Uterus (tissue), 4 donors: ENCODE data around the gene ERG. TPM values are rescaled to one million over a fixed set of nuclear protein-coding genes. Genes with fewer than 3 reads are reported as not detected.

Source experiments
- DNase-seq, 2 donors: peaks; one replicate each; pipeline ENCODE4 v3.0.0-alpha.2; 2019 to 2020
- H3K27ac ChIP-seq, 2 donors: fragments of 200-600 bp; sonication (generic); 1 replicate in 1 of 2; 2 replicates in 1 of 2; pipeline ENCODE4 v1.5.1; 2016 to 2018
- H3K27me3 ChIP-seq, 2 donors: fragments of 200-600 bp; sonication (generic); one replicate each; pipeline ENCODE4 v1.5.1; 2018 to 2019; ENCODE audit warnings: control low read depth in 1 of 2
- H3K36me3 ChIP-seq, 2 donors: fragments of 200-600 bp; sonication (generic); one replicate each; pipeline ENCODE4 v1.5.1; 2019; ENCODE audit warnings: control low read depth in 1 of 2
- H3K4me1 ChIP-seq, 2 donors: fragments of 200-600 bp; sonication (generic); one replicate each; pipeline ENCODE4 v1.5.1; 2018 to 2019; ENCODE audit warnings: control low read depth in 1 of 2
- H3K4me3 ChIP-seq, 2 donors: fragments of 200-600 bp; sonication (generic); 1 replicate in 1 of 2; 2 replicates in 1 of 2; pipeline ENCODE4 v1.5.1; 2018 to 2019; ENCODE audit warnings: mild to moderate bottlenecking in 1 of 2
- H3K9me3 ChIP-seq, 2 donors: fragments of 200-600 bp; sonication (generic); one replicate each; pipeline ENCODE4 v1.5.1; 2019; ENCODE audit warnings: control low read depth in 1 of 2
- POLR2A ChIP-seq, 2 donors: fragments of 450-650 bp; IDR thresholded peaks; one replicate each; pipeline ENCODE4 v1.6.1; 2016; ENCODE audit warnings: antibody characterized with exemption in 2 of 2, mild to moderate bottlenecking in 1 of 2, moderate library complexity in 1 of 2
- intact Hi-C: fragments of 100-400 bp; cut with DNase I; formaldehyde crosslinking; loops from one replicate; pipeline ENCODE4 v1.15.1; 2023; ENCODE audit warnings: low total_unique reads
- total RNA-seq, 4 donors: library from RNA; depleted of rRNA in 3 of 4; stranded (reverse); fragments of >200 nt in 3 of 4; gene quantifications; one replicate each; pipeline versions ENCODE4 v1.1.0 to v1.2.4, GENCODE V29; 2014 to 2023
- TF ChIP-seq, protein P1 (sequence below), 4 experiments: fragments of 200-600 bp in 2 of 4; fragments of 450-650 bp in 2 of 4; sonication (generic) in 2 of 4; IDR thresholded peaks; one replicate each; pipeline ENCODE4 v1.5.1; 2016 to 2019; ENCODE audit warnings: antibody characterized with exemption in 4 of 4, mild to moderate bottlenecking in 2 of 4, moderate library complexity in 1 of 4
- donor health status: DM: yes; HTN: yes; CAD: no.

Gene ERG
- total RNA-seq, 4 donors from 2014 or later, result 10.4 to 78.6 (median 31.1) TPM

DNA sequence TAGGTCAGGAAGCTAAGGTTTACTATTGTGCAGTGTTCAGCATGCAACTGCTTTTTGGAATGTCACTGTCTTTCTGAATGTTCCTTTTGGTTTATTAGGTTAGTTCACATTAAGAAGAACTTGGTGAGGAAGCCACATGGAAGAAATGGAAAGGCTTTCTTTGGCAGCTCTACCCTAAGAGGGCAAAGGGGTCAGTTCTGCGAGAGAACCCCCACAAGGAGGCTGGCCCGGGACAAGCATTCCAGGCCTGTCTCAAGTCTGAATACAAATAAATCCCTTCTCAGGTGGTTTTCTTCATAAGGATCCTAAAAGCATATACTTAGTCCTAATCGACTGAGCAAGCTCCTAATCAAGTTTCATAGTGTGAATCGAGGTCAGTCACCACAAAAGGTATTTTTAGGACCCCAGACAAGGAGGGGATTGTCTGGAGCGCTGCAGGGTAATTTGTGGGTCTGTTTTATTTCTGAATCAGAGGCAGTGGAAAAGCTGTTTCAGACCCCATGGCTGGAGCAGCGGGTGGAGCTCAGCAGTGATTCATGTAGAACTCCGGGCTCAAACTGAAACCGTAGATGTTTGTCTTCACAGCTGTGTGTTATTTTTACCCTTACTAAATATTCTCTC, 63.3 kb downstream of the ERG start:
- Histone ChIP-seq H3K36me3 (no peaks in the 10 kb centered on the region), H3K27me3 (no peaks in the 10 kb centered on the region), H3K4me3 (peak overlapping the region in 1 of 2 donors; percentile 26), H3K9me3 (no peaks in the 10 kb centered on the region), H3K4me1 (no peaks in the 10 kb centered on the region), H3K27ac (peak overlapping the region; percentile 45 to 57)
- TF ChIP-seq POLR2A (IDR thresholded peaks at IDR 0.05), result no peak
- TF ChIP-seq, protein P1, sequence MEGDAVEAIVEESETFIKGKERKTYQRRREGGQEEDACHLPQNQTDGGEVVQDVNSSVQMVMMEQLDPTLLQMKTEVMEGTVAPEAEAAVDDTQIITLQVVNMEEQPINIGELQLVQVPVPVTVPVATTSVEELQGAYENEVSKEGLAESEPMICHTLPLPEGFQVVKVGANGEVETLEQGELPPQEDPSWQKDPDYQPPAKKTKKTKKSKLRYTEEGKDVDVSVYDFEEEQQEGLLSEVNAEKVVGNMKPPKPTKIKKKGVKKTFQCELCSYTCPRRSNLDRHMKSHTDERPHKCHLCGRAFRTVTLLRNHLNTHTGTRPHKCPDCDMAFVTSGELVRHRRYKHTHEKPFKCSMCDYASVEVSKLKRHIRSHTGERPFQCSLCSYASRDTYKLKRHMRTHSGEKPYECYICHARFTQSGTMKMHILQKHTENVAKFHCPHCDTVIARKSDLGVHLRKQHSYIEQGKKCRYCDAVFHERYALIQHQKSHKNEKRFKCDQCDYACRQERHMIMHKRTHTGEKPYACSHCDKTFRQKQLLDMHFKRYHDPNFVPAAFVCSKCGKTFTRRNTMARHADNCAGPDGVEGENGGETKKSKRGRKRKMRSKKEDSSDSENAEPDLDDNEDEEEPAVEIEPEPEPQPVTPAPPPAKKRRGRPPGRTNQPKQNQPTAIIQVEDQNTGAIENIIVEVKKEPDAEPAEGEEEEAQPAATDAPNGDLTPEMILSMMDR (IDR thresholded peaks at IDR 0.05), result no peak
- no peak for DNase-seq
- intact Hi-C loops, result no loop called here

GRCh38 chr21:38433471-38433870, 64.8 kb downstream of the ERG start:
- no peaks in the 10 kb centered on the region for H3K4me1 ChIP-seq
- intact Hi-C loops, result no loop called here
- H3K36me3 ChIP-seq, result no peaks in the 10 kb centered on the region
- no peak overlapping the region for H3K27ac ChIP-seq
- DNase-seq, result no peak
- H3K9me3 ChIP-seq, result no peaks in the 10 kb centered on the region
- H3K4me3 ChIP-seq, result no peak overlapping the region
- TF ChIP-seq POLR2A (IDR thresholded peaks at IDR 0.05), result no peak
- TF ChIP-seq, protein P1 (IDR thresholded peaks at IDR 0.05), result no peak
- no peaks in the 10 kb centered on the region for H3K27me3 ChIP-seq

DNA sequence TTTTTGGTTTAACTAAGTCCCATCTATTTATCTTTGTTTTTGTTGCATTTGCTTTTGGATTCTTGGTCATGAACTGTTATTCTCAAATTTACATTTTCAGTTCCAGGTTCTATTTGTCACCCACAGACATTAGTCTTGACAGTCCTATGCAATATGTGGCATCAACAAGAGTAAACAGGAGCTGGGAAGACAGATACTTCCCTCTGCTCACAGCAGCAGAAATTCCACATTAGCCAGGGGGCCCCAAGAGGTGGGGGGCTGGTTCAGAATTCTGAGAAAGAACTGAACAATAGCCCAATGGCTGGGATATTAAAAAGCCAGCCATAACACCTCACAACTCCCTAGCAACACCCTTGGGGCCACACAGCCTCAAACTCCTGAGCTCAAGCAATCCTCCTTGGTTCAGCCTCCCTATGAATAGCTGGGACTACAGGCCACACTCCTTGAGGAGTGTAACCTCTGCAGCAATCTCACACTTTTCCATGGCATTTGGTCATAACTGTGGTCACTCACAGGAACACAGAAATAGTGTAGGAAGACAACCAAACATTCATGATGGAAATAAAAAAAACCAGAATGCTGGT, 67.8 kb downstream of the ERG start:
- intact Hi-C loops, result no loop called here
- Histone ChIP-seq H3K27ac (no peak overlapping the region), H3K27me3 (no peaks in the 10 kb centered on the region), H3K9me3 (no peaks in the 10 kb centered on the region), H3K36me3 (no peaks in the 10 kb centered on the region), H3K4me3 (no peak overlapping the region), H3K4me1 (no peaks in the 10 kb centered on the region)
- no peak for DNase-seq
- TF ChIP-seq, protein P1 (IDR thresholded peaks at IDR 0.05), result no peak
- TF ChIP-seq POLR2A (IDR thresholded peaks at IDR 0.05), result no peak

GRCh38 chr21:38429011-38429410, 69.3 kb downstream of the ERG start:
- Histone ChIP-seq H3K36me3 (no peaks in the 10 kb centered on the region), H3K9me3 (no peaks in the 10 kb centered on the region), H3K4me1 (no peaks in the 10 kb centered on the region), H3K4me3 (no peak overlapping the region), H3K27ac (no peak overlapping the region), H3K27me3 (no peaks in the 10 kb centered on the region)
- intact Hi-C loops, result no loop called here
- no peak for DNase-seq
- TF ChIP-seq POLR2A (IDR thresholded peaks at IDR 0.05), result no peak
- TF ChIP-seq, protein P1 (IDR thresholded peaks at IDR 0.05), result no peak

- Histone ChIP-seq H3K4me3 (no peak overlapping the region), H3K9me3 (no peaks in the 10 kb centered on the region), H3K27me3 (no peaks in the 10 kb centered on the region), H3K27ac (no peak overlapping the region), H3K36me3 (no peaks in the 10 kb centered on the region), H3K4me1 (no peaks in the 10 kb centered on the region)
- no peak for TF ChIP-seq POLR2A (IDR thresholded peaks at IDR 0.05)
- TF ChIP-seq, protein P1 (IDR thresholded peaks at IDR 0.05), result no peak
- intact Hi-C loops, result no loop called here
- no peak for DNase-seq
Measured at GRCh38 chr21:38428211-38428610, 70.1 kb downstream of the ERG start.
